HG02610 (cell line): Measurements from ENCODE around the gene CNOT6L.

Source experiments
- ATAC-seq: cut with Tn5 transposase; IDR thresholded peaks from one replicate; pipeline ENCODE4 v1.9.1; 2021; ENCODE audit warnings: mild to moderate bottlenecking, moderate library complexity; ENCODE audit not compliant: unreplicated experiment

The CNOT6L gene

DNA sequence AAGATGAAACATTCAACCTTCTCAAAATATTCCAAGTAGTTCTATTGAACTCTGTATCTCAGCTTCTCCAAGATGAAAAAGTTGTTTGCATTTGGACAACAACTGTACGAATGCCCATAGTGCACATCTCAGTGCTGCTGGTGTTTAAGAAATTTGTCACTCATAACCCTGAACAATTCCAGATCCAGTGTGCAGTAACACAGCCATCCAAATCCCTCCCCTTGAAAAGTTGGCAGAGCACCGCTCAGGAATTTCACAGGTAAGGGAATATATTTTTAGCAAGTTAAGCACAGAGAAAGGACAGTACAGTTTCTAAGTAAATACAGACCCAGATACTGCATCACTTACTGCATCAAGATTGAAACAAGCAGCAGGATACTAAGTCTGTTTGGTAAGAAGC lies 104.7 kb downstream of the CNOT6L start:
- ATAC-seq: no peak

DNA sequence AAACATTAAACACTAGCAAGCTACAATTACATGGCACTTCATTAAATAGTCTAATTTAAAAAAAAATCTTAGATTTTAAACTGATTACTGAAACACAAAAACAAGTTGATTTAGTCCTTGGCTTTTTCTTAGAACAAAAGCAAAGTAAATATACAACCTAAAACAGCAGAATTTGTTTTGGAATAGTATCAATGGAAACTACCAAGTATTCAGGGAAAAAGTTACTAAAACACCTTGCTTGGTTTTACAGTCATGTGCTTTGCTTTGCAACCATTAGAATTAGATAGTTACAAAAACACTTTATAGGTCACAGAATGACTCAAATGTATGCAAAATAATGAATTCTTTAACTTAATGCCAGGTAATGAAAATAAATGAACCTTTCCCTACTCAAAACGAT lies 105.3 kb downstream of the CNOT6L start:
- ATAC-seq: no peak

DNA sequence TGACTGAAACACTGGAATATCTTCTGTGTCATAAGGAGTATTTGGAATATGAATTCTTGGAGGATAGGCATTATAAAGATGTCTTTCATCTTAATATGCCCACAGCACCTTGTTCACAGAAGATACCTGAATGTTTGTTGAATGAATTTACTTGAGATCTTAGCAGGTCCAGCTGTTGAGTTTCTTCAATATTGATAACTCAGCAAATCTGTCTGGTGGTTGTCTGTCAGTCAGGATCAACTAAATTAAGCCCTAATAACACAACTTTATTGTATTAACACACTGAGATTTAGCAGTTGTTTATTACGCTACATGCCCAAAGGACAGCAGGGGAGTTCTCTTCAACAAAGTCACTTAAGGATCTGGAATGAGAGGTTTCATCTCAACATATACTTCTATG lies 106.5 kb downstream of the CNOT6L start:
- ATAC-seq: no peak

DNA sequence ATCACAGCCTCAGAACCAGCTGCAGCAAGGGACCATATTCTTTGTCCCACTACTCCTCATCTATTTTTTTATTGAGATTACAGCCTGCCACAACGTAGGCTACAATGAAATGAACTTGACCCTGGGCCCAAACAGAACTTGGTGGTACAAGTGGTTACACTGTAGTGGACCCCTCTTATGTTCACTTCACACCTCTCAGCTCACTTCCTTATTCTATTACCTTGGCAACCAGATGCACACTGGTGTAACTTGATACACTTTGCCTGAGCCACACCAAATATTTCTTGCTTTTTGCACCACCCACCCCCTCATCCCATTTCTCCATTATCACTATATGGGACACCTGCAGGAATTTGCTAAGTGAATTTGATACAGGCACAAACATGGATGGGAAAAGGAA lies 107.7 kb downstream of the CNOT6L start:
- no peak for ATAC-seq

DNA sequence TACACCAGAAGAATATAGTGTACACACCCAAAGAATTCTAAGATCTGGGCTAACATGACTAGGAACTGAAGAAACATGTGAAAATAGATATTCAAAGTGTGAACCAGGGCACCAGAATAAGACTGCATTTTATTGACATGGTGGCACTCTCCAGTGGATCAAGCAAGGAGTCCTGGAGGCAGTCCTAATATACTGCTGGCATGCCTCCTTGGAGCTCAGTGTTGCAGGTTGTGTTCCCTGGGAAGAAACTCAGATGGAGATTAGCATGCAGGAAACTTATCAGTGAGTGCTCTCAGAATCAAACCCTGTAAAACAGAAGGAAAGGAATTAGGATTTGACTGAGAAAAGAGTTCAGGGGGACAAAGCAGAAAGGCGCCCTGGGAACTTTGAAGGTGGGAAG lies 108.5 kb downstream of the CNOT6L start:
- no peak for ATAC-seq

DNA sequence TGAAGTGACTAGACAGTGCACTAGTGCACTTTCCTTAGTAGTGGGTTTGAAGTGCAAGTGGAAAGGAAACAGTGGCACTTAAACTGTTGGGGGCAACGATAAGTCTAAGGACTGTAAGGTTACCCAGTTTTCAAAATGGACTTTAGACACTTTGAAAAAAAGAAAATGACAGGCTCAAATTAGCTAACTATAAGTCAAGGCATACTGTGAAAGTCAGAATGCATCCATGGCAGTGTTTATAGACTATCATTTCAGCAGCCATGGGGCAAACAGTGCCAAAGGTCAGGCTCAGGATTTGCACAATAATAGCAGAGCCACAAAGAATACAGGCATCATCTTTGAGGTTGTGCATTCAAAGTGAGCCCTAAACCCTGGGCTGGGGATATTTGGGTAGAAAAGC lies 109.1 kb downstream of the CNOT6L start:
- ATAC-seq: no peak

DNA sequence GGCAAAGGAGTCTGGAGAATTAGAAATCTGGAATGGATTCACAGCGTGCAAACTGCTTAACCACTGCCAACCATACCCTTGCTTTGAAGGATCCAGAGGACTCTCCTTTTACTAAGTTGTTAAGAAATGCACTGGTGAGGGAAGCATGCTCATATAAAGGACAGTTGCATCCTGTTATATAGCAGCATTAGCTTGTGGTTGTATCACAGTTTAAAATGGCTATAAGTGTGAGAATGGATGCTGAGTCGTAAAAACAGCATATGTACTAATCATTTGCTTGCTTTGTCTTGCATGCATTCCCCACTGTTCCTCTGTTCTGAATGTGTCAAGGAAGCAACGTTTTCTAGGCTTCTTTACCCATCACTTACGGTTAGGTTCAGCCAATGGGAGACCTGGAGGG lies 112.5 kb downstream of the CNOT6L start:
- no peak for ATAC-seq

DNA sequence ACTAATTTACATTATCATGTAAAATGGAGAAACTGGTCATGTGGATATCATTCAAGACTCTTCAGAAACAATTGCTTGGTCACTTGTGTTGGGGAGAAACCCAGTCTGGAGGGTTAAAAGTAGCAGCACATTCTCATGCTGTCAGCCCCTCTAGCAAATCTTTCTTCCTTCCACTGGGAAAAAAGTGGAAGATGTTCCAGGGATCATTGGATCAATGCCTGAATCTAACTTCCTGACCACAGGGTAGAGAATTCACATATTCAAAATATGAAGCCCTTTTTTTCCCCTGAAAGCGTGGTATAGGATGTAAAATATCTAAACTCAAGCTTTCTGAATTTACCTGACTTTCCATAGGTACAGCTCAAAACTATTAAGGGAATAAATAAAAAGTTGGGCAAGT lies 115.5 kb downstream of the CNOT6L start:
- ATAC-seq: no peak

DNA sequence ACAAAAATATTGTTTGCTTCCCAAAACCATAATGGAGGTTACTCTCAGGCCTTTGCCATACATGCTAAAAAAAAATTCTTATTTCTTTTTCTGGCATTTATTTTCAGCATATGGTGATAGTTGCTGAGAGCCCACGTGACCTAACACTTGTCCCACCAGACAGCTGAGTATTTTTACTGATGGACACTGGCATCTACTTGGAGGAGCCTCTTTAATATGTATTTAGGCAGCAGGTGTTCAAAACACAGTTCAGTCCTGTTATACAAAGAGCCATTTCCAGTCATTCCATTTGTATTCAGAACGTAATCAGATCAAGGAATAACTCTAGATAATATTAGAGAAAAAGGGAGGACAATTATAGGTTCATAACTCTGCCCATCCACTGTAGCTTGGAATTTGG lies 118.0 kb downstream of the CNOT6L start:
- ATAC-seq: no peak

DNA sequence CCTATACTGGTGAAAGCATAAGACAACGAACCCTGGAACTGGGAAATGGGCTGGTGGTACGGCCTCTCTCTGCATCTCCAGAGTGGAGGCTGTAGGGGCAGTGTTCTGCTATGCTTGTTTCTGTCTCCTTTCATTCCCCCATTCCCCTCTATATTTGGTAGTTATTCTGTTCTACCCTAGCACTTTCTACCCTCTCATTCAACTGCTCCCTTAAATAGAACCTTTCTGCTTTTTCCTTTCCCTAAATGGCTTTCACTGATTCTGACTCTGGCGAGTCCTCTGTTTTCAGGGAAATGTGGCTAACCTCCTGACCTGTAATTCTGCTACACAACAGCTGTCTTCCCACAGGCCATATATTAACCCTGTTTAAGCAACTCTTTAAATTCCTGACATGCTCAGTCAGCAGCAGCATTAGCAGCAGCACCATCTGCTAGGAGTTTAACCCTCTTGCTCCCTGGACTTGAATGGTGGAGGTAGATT lies 119.4 kb downstream of the CNOT6L start:
- no peak for ATAC-seq

DNA sequence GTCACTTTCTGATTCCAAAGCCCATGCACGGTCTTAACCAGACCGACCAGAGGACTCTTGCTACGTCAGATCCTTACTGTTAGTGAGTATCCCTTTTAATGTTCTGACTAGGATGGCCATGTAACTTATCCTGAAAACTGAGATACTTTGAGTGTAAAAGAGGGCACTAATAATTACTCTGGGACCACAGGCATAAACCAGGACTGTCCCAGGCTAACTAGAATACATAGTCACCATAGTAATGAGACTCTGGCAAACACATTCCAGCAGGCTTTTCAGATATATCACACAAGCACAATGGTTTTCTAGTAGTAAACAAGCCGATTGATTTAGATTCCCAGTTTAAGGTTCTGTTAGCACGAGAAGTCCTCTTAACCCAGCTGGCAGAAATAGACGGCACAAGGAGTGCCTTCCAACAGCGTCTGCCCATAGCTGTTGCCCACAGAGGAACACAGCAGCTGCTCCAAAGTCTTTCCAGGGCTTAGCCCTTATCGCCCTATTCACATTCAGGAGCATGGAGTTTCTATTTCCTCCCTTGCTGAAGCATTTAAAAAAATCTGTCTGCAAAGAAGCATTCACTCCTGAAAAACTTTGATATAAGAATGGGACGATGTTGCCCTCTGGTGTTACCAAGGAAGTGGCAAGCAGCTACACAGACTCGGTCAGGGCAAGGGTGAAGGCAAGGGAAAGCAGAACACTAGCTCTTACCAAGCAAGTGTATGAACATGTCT lies 121.1 kb downstream of the CNOT6L start:
- no peak for ATAC-seq

DNA sequence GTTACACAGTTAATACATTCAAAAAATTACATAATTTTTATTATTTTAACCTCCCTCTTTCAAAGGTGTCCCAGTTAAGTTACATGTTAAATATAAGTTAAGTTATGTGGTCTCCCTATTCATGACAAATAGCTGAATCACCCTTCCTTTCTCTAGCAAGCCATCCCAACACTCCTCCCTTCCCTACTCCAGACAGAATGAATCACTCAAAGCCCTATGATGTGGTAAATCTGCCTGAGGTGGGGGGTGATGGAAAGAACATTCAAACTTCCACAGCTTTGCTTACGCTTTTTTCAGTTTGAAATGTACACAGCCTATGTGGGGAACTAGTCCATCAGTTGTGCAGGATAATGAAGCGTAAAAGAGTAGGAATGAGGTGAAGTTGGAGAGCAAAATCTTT lies 123.4 kb downstream of the CNOT6L start:
- no peak for ATAC-seq

DNA sequence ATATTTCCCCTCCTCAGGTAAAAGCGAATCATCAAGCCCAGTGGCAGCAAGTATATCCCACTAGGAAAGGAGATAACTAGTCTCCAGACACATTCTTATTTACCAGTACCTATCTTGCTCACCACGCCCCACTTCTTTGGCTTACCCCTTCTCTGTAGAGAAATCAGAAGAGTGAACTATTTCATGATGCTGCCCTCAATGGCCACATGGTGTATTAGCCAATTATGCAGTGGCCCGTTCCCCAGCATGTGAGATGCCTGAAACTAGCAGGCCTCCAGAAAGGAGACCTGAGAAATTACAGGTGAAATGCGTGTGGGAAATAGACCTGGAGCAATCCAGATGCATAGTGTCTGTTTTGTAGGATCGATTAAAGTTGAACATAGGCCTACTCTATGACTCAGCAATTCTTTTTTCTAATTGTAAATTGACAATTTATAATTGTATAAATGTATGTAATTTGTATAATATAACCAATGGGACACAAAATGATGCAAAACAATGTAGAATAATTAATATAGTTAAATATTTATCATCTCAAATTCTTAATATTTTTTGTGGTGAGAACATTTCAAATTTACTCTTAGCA lies 126.2 kb downstream of the CNOT6L start:
- no peak for ATAC-seq

DNA sequence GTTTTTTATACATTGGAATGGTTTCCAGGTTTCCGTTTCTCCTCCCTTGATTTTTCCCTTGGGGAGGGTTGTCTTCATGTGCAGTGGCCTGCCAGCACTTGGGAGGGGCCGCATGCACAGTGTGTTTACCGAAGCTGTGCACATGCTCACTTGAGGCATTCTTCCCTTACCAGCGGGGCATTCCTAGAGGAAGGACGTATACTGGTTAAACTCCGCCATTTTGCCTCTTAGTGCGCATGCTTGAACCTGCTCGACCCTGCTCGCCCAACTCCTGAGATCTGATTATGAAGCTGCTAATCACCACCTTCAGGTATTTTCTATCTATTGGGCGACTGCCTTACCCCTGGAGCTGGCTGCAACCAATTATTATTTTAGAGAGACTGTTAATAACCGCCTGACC lies 137.4 kb downstream of the CNOT6L start:
- no peak for ATAC-seq

DNA sequence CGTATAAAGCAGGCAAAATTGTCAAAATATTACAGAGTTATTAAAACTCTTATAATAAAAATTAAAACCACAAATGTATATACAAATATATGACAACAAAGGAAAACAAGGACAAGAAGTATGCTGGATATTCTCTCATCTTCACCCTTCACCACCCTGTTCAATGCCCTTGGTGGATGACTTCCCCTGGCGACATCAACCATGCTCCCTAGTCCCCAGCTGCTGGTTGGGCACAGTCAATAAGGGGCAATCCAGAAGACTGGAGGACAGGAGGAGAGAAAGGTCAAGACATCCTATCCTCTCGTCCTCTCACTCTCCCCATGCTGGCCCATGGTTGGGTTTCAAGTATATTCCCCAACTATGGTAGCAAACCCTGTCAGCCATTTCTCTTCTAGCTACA lies 142.3 kb downstream of the CNOT6L start:
- ATAC-seq: no peak

DNA sequence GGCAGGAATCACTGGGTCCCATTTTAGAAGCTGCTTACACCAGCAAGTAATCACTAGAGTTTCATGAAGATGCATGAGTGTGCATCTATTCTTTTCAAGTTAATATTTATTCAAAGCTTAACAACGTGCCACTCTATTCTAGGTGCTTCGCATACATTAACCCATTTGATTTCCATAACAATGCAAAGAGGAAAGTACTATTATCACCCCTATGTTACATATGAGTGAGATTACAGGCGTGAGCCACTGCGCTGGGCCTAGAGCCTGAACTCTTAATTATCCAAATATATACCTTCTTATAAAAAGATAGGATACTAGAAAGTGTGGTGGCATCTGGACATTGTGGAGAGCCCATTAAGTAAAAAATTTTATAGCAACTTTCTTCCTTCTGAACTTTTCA lies 148.1 kb downstream of the CNOT6L start:
- ATAC-seq: no peak

DNA sequence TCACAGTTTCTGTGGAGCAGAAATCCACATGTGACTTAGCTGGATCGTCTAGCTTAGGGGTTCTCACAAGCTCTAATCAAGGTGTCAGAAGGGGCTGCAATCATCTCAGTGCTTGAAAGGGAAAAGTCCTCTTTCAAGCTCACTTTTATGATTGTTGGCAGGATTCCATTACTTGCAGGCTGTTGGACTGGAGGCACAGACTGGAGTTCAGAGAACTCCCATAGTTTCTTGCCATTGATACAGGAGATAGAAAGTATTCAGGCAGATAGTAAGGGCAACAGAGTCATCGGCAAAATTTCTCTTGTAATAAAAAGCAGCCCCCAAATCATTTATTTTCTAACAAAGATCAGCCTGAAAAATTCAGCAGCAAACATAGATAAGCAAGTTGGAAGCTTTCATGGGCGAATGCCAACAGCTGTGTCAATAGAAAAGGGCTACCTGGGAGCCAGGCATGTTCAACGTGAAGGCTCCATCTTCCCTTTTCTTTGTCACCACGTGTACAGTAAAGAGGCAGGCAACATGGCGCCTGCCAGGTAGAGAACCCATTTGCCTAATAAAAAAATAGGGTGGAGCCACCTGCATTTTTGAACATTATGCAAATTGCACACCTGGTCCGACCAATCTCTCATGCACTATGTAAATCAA lies 149.1 kb downstream of the CNOT6L start:
- ATAC-seq: no peak

DNA sequence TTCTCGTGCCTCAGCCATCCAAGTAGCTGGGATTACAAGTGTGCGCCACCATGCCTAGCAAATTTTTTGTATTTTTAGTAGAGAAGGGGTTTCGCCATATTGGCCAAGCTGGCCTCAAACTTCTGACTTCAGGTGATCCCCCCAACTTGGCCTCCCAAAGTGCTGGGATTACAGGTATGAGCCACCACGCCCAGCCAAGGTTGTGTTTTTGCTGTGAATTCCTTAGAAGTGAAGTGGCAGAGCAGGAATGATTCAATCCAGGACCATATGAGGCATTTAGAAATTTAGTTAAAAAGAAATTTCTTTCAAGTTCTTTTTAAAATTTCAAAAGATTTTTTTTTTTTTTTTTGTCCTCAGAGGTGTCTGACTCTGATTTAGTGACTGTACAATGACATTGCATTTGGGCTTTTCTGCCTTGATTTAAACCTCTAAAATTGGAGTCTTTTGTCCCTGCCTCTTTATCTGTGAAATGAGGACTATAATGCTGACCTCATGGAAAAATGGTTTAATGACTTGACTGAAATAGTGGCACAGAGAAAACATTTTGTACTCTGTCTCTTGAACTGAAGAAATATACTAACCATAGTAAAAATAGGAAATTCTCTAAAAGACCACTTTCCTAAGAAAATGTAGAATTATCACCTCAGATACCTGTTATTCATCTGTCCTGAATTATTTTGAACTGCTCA lies 153.6 kb downstream of the CNOT6L start:
- no peak for ATAC-seq
